ENCODE data around the gene KLHDC10. TPM values are rescaled to one million over a fixed set of nuclear protein-coding genes. Genes with fewer than 3 reads are reported as not detected.
"Not testable (repeated sequence)": the region's sequence is repeated elsewhere in the genome, so short reads cannot be mapped to it uniquely, and the experiment has no call there.

The KLHDC10 gene
- polyA plus RNA-seq, 1 donor from 2014 or later, result 59.1 TPM

- no peak for TF ChIP-seq TAF1 (IDR thresholded peaks at IDR 0.05; ENCODE audit: low read depth)
- no peak for TF ChIP-seq SMC3 (conservative IDR thresholded peaks at IDR 0.05; ENCODE audit: poor library complexity)
- no peak for TF ChIP-seq RAD21 (conservative IDR thresholded peaks at IDR 0.05)
- no peaks in the 10 kb centered on the region for H3K9me2 ChIP-seq (ENCODE audit: insufficient read depth, low read length)
- no peaks in the 10 kb centered on the region for H3K79me2 ChIP-seq (replicated peaks; ENCODE audit: insufficient read depth, low read length)
- no peak overlapping the region for H3K4me3 ChIP-seq (ENCODE audit: low read length)
- no peak overlapping the region for H3K27ac ChIP-seq (ENCODE audit: low read length)
- H3K36me3 ChIP-seq (ENCODE audit: insufficient read depth, low read length), result no peaks in the 10 kb centered on the region
- H2AFZ ChIP-seq (ENCODE audit: low read depth, low read length), result no peak overlapping the region
- H3K9me3 ChIP-seq (ENCODE audit: low read length), result no peaks in the 10 kb centered on the region
- no peak overlapping the region for H3K4me2 ChIP-seq (ENCODE audit: low read length)
- no peaks in the 10 kb centered on the region for H4K20me1 ChIP-seq (ENCODE audit: insufficient read depth)
- H3K9ac ChIP-seq (ENCODE audit: low read length), result no peak overlapping the region
- H3F3A ChIP-seq (ENCODE audit: insufficient read depth, low read length, poor library complexity, severe bottlenecking), result no peaks in the 10 kb centered on the region
- no peaks in the 10 kb centered on the region for H3K27me3 ChIP-seq (ENCODE audit: insufficient read depth, low read depth, low read length)
These were observed 7.3 kb upstream of the KLHDC10 start for GRCh38 chr7:130063036-130063435.

- H3K4me2 ChIP-seq (ENCODE audit: low read length); H3K27me3 ChIP-seq (ENCODE audit: insufficient read depth, low read depth, low read length); H3K9me2 ChIP-seq (ENCODE audit: insufficient read depth, low read length); H3K9ac ChIP-seq (ENCODE audit: low read length); H3K9me3 ChIP-seq (ENCODE audit: low read length); H3K36me3 ChIP-seq (ENCODE audit: insufficient read depth, low read length); H3F3A ChIP-seq (ENCODE audit: insufficient read depth, low read length, poor library complexity, severe bottlenecking); H4K20me1 ChIP-seq (ENCODE audit: insufficient read depth); H2AFZ ChIP-seq (ENCODE audit: low read depth, low read length); H3K27ac ChIP-seq (ENCODE audit: low read length); H3K79me2 ChIP-seq (replicated peaks; ENCODE audit: insufficient read depth, low read length); H3K4me3 ChIP-seq (ENCODE audit: low read length): not testable (repeated sequence)
These were observed 5.8 kb upstream of the KLHDC10 start for GRCh38 chr7:130064580-130064926.

- Histone ChIP-seq H3K9me3 (ENCODE audit: low read length) (no peaks in the 10 kb centered on the region), H3K9ac (ENCODE audit: low read length) (no peak overlapping the region), H3K4me3 (ENCODE audit: low read length) (no peak overlapping the region), H3K27ac (ENCODE audit: low read length) (no peak overlapping the region), H3K9me2 (ENCODE audit: insufficient read depth, low read length) (no peaks in the 10 kb centered on the region), H3F3A (ENCODE audit: insufficient read depth, low read length, poor library complexity, severe bottlenecking) (no peaks in the 10 kb centered on the region), H3K27me3 (ENCODE audit: insufficient read depth, low read depth, low read length) (no peaks in the 10 kb centered on the region), H3K4me2 (ENCODE audit: low read length) (no peak overlapping the region), H3K36me3 (ENCODE audit: insufficient read depth, low read length) (no peaks in the 10 kb centered on the region), H2AFZ (ENCODE audit: low read depth, low read length) (no peak overlapping the region), H4K20me1 (ENCODE audit: insufficient read depth) (no peaks in the 10 kb centered on the region), H3K79me2 (replicated peaks; ENCODE audit: insufficient read depth, low read length) (peaks cover under 1% of the 10 kb centered on the region)
- TF ChIP-seq TAF1 (IDR thresholded peaks at IDR 0.05; ENCODE audit: low read depth) (no peak), SMC3 (conservative IDR thresholded peaks at IDR 0.05; ENCODE audit: poor library complexity) (no peak), EZH2 (IDR thresholded peaks at IDR 0.05; ENCODE audit: borderline replicate concordance, insufficient read depth, low read length, poor library complexity, severe bottlenecking) (no peak), RAD21 (conservative IDR thresholded peaks at IDR 0.05) (no peak), REST (IDR thresholded peaks at IDR 0.05; ENCODE audit: borderline replicate concordance) (no peak), POLR2AphosphoS5 (IDR thresholded peaks at IDR 0.05) (no peak), CTCF (IDR thresholded peaks at IDR 0.05; ENCODE audit: poor library complexity, severe bottlenecking) (no peak), EP300 (conservative IDR thresholded peaks at IDR 0.05; ENCODE audit: poor library complexity, severe bottlenecking) (no peak)
These were observed 4.7 kb upstream of the KLHDC10 start for GRCh38 chr7:130065500-130066152.
